H1 (cell line): ENCODE measurements around the gene ARHGAP10. TPM values are rescaled to one million over a fixed set of nuclear protein-coding genes. Genes with fewer than 3 reads are reported as not detected.

ENCODE experiments used
- CEBPB ChIP-seq: IDR thresholded peaks from 2 replicates; pipeline ENCODE4 v1.6.1; 2012; ENCODE audit warnings: low read depth, low read length
- JUN ChIP-seq: IDR thresholded peaks from 2 replicates; pipeline ENCODE4 v1.6.1; 2011; ENCODE audit warnings: low read depth, mild to moderate bottlenecking, improper control_type of control experiment, low read length
- RFX5 ChIP-seq: IDR thresholded peaks from 2 replicates; pipeline ENCODE4 v1.6.1; 2011; ENCODE audit warnings: low read depth, low read length, improper control_type of control experiment, borderline replicate concordance
- RNF2 ChIP-seq: fragments of 200-900, 300-1000 bp; sonication (generic); IDR thresholded peaks from 2 replicates; pipeline ENCODE4 v1.7.1; 2016; ENCODE audit warnings: borderline replicate concordance, low read depth, mild to moderate bottlenecking, antibody characterized with exemption, low read length; ENCODE audit not compliant: poor library complexity, severe bottlenecking; ENCODE audit errors: missing control alignments
- polyA plus RNA-seq, 7 experiments: library from polyadenylated mRNA; depleted of rRNA in 3 of 7; stranded (reverse) in 5 of 7; unstranded in 2 of 7; fragments of >200 nt in 5 of 7; fragments of 200-250 nt in 2 of 7; gene quantifications; 1 replicate in 5 of 7; 2 replicates in 1 of 7; 4 replicates in 1 of 7; pipeline versions ENCODE4 v1.2.1 to v1.2.3, GENCODE V29; 2011 to 2013; ENCODE audit warnings: missing spikeins in 2 of 7, mixed read lengths in 2 of 7
- total RNA-seq: library from RNA; stranded (reverse); fragmentation: NEBNext Ultra II Directional; extraction: Animal tissue kit (Norgen Biotek cat#: 25700); gene quantifications from 2 replicates; pipeline ENCODE4 v1.2.1, GENCODE V29; 2021

The ARHGAP10 gene
- total and polyA plus RNA-seq, 2 of the 8 experiments (the other 6 are each of a cell fraction or from before 2014, with no cell fraction given), result 3.7 to 6.1 TPM

- TF ChIP-seq RFX5 (no peak), JUN (no peak), CEBPB (no peak), RNF2 (no peak)
These were observed 18.0 kb downstream of the ARHGAP10 start (continued) for GRCh38 chr4:147749811-147750321.
